CD14-positive monocyte (primary cell): ENCODE data around the gene TEX51. TPM values are rescaled to one million over a fixed set of nuclear protein-coding genes. Genes with fewer than 3 reads are reported as not detected.

ENCODE experiments used
- DNase-seq, 3 donors: peaks; one replicate each; pipeline ENCODE4 v3.0.0-alpha.2; 2011 to 2022
- H2AFZ ChIP-seq: 2 replicates; pipeline ENCODE4 v1.6.0; 2012; ENCODE audit warnings: mild to moderate bottlenecking, low read depth, low read length, inconsistent platforms; ENCODE audit not compliant: insufficient read depth, poor library complexity, severe bottlenecking
- H3K27ac ChIP-seq, 2 donors: 1 replicate in 1 of 2; 2 replicates in 1 of 2; pipeline ENCODE4 v1.5.1; 2012 to 2013; ENCODE audit warnings: low read length in 2 of 2, control low read depth in 1 of 2, inconsistent platforms in 1 of 2, low read depth in 1 of 2, mild to moderate bottlenecking in 1 of 2
- H3K27me3 ChIP-seq, 2 donors: one replicate each; pipeline versions ENCODE4 v1.6.0 to v1.6.1; 2011 to 2013; ENCODE audit warnings: low read length in 2 of 2; ENCODE audit not compliant: control insufficient read depth in 2 of 2, insufficient read depth in 2 of 2
- H3K36me3 ChIP-seq, 2 donors: replicated peaks in 1 of 2; 1 replicate in 1 of 2; 2 replicates in 1 of 2; pipeline versions ENCODE4 v1.5.1 to v1.6.1; 2012 to 2013; ENCODE audit warnings: low read length in 2 of 2, control low read depth in 1 of 2, inconsistent platforms in 1 of 2, mild to moderate bottlenecking in 1 of 2; ENCODE audit not compliant: insufficient read depth in 2 of 2, control insufficient read depth in 1 of 2
- H3K4me1 ChIP-seq, 2 donors: 1 replicate in 1 of 2; 2 replicates in 1 of 2; pipeline versions ENCODE4 v1.5.1 to v1.6.1; 2012 to 2013; ENCODE audit warnings: low read length in 2 of 2, control low read depth in 1 of 2, inconsistent platforms in 1 of 2, mild to moderate bottlenecking in 1 of 2, moderate library complexity in 1 of 2; ENCODE audit not compliant: insufficient read depth in 2 of 2, control insufficient read depth in 1 of 2
- H3K4me2 ChIP-seq: replicated peaks from 2 replicates; pipeline ENCODE3; 2012; ENCODE audit warnings: low read length, moderate library complexity, mild to moderate bottlenecking; ENCODE audit not compliant: poor library complexity, severe bottlenecking; ENCODE audit errors: extremely low read depth
- H3K4me3 ChIP-seq, 3 experiments: fragments of 200-600 bp in 1 of 3; sonication (generic) in 1 of 3; replicated peaks in 1 of 3; 1 replicate in 2 of 3; 2 replicates in 1 of 3; pipeline ENCODE4 v1.5.1; 2011 to 2013; ENCODE audit warnings: low read length in 3 of 3, mild to moderate bottlenecking in 3 of 3, control low read depth in 2 of 3, low read depth in 2 of 3, inconsistent platforms in 1 of 3, moderate library complexity in 1 of 3
- H3K79me2 ChIP-seq: 2 replicates; pipeline ENCODE4 v1.6.0; 2012; ENCODE audit warnings: mild to moderate bottlenecking, control low read depth, inconsistent platforms, low read length, moderate library complexity; ENCODE audit not compliant: insufficient read depth
- H3K9ac ChIP-seq: 2 replicates; pipeline ENCODE4 v1.6.0; 2017; ENCODE audit warnings: low read length, mild to moderate bottlenecking; ENCODE audit not compliant: insufficient read depth, poor library complexity, severe bottlenecking
- H3K9me3 ChIP-seq, 2 donors: replicated peaks in 1 of 2; 1 replicate in 1 of 2; 2 replicates in 1 of 2; pipeline versions ENCODE4 v1.5.1 to v1.6.1; 2012 to 2013; ENCODE audit warnings: low read length in 2 of 2, control low read depth in 1 of 2; ENCODE audit not compliant: control insufficient read depth in 1 of 2, insufficient read depth in 1 of 2
- H4K20me1 ChIP-seq: 2 replicates; pipeline ENCODE4 v1.6.0; 2012; ENCODE audit warnings: mild to moderate bottlenecking, low read length, control low read depth, moderate library complexity; ENCODE audit not compliant: insufficient read depth
- H3K27ac Mint-ChIP-seq, 7 donors: one replicate each; pipeline ENCODE4 v1.8.0; 2020; ENCODE audit warnings: mild to moderate bottlenecking in 7 of 7, mixed read lengths in 7 of 7, moderate library complexity in 6 of 7, inconsistent platforms in 2 of 7
- H3K27me3 Mint-ChIP-seq, 3 donors: one replicate each; pipeline ENCODE4 v1.8.0; 2021 to 2022; ENCODE audit warnings: low read depth in 3 of 3, mild to moderate bottlenecking in 3 of 3, mixed read lengths in 3 of 3, moderate library complexity in 3 of 3, inconsistent platforms in 1 of 3
- H3K36me3 Mint-ChIP-seq, 2 donors: one replicate each; pipeline ENCODE4 v1.8.0; 2020; ENCODE audit warnings: mixed read lengths in 2 of 2, inconsistent platforms in 1 of 2, mild to moderate bottlenecking in 1 of 2
- H3K4me1 Mint-ChIP-seq: one replicate; pipeline ENCODE4 v1.8.0; 2020; ENCODE audit warnings: mild to moderate bottlenecking, mixed read lengths
- H3K4me3 Mint-ChIP-seq, 2 donors: one replicate each; pipeline ENCODE4 v1.8.0; 2020; ENCODE audit warnings: mild to moderate bottlenecking in 2 of 2, mixed read lengths in 2 of 2, moderate library complexity in 1 of 2
- H3K9me3 Mint-ChIP-seq, 7 donors: one replicate each; pipeline ENCODE4 v1.8.0; 2020 to 2022; ENCODE audit warnings: mixed read lengths in 7 of 7, mild to moderate bottlenecking in 6 of 7, moderate library complexity in 6 of 7, inconsistent platforms in 2 of 7
- CTCF ChIP-seq: fragments of 200-600 bp; IDR thresholded peaks from one replicate; pipeline ENCODE4 v1.8.0; 2022; ENCODE audit warnings: antibody characterized with exemption, mild to moderate bottlenecking
- WGBS: methylation state at CpG from one replicate; pipeline ENCODE4 v1.1.5; 2013; ENCODE audit warnings: missing lambda C conversion rate; ENCODE audit not compliant: insufficient coverage; 5-methylcytosine and 5-hydroxymethylcytosine counted together
- intact Hi-C, 2 donors: fragments of 100-400 bp; cut with micrococcal nuclease; formaldehyde crosslinking; loops; one replicate each; pipeline versions ENCODE4 v1.15.0 to v1.15.1; 2023
- polyA plus RNA-seq, 3 donors: library from polyadenylated mRNA; depleted of rRNA in 1 of 3; unstranded in 2 of 3; stranded (reverse) in 1 of 3; fragments of 300-500 nt in 2 of 3; fragments of >200 nt in 1 of 3; fragmentation: Illumina TruSeq in 2 of 3; gene quantifications; 1 replicate in 2 of 3; 2 replicates in 1 of 3; pipeline ENCODE4 v1.2.3, GENCODE V29; 2012 to 2021

TEX51 gene
- polyA plus RNA-seq, 3 donors: not detected

- H3K27ac ChIP-seq: no peak overlapping the region
- no peaks in the 10 kb centered on the region for H3K4me1 Mint-ChIP-seq
- peaks cover 3 to 13% (median 7%) of the 10 kb centered on the region in 7 donors for H3K9me3 Mint-ChIP-seq
- H3K4me2 ChIP-seq: no peak overlapping the region
- H3K4me3 ChIP-seq: no peak overlapping the region
- no peak overlapping the region for H3K9ac ChIP-seq
- no peaks in the 10 kb centered on the region for H3K79me2 ChIP-seq
- no peak for DNase-seq
- H2AFZ ChIP-seq: no peak overlapping the region
- intact Hi-C loops: no loop called here
- 75% methylated on average over 4 of the region's 4 CpGs for WGBS
- TF ChIP-seq CTCF: no peak
- H3K4me1 ChIP-seq: no peaks in the 10 kb centered on the region
- H3K9me3 ChIP-seq: no peaks in the 10 kb centered on the region
- no peaks in the 10 kb centered on the region for H3K36me3 ChIP-seq
- H3K4me3 Mint-ChIP-seq: no peak overlapping the region
- H3K27me3 Mint-ChIP-seq: peaks cover 2 to 8% (median 3%) of the 10 kb centered on the region in 3 donors
- H4K20me1 ChIP-seq: no peaks in the 10 kb centered on the region
- H3K27ac Mint-ChIP-seq: no peak overlapping the region
- H3K36me3 Mint-ChIP-seq: no peaks in the 10 kb centered on the region
- H3K27me3 ChIP-seq: no peaks in the 10 kb centered on the region
These were observed 3.4 kb upstream of the TEX51 start for GRCh38 chr2:126895336-126895735.

GRCh38 chr2:126896471-126896870, 2.2 kb upstream of the TEX51 start:
- no peak for DNase-seq

More at GRCh38 chr2:126896471-126896870, 2.2 kb upstream of the TEX51 start:
- intact Hi-C loops: no loop called here
- H3K79me2 ChIP-seq: no peaks in the 10 kb centered on the region
- TF ChIP-seq CTCF: no peak
- Mint-ChIP-seq H3K9me3 (peaks cover 3 to 13% (median 7%) of the 10 kb centered on the region in 7 donors), H3K27me3 (peaks cover 3 to 6% (median 3%) of the 10 kb centered on the region in 3 donors), H3K4me1 (no peaks in the 10 kb centered on the region), H3K4me3 (no peak overlapping the region), H3K27ac (no peak overlapping the region), H3K36me3 (no peaks in the 10 kb centered on the region)
- no peaks in the 10 kb centered on the region for H3K4me1 ChIP-seq
- H2AFZ ChIP-seq: no peak overlapping the region
- no peaks in the 10 kb centered on the region for H3K27me3 ChIP-seq
- H3K4me2 ChIP-seq: no peak overlapping the region
- no peaks in the 10 kb centered on the region for H4K20me1 ChIP-seq
- WGBS: 83% methylated on average over 1 of the region's 4 CpGs
- H3K9me3 ChIP-seq: no peaks in the 10 kb centered on the region
- no peak overlapping the region for H3K4me3 ChIP-seq
- H3K9ac ChIP-seq: no peak overlapping the region
- H3K27ac ChIP-seq: no peak overlapping the region
- H3K36me3 ChIP-seq: no peaks in the 10 kb centered on the region
